NCI-H345 treated with DMSO at 0.1 percent for 48 hours (cell line): ENCODE results near the gene ZNF644.
"Not testable (repeated sequence)": the region's sequence is repeated elsewhere in the genome, so short reads cannot be mapped to it uniquely, and the experiment has no call there.

Source experiments
- DNase-seq: peaks from one replicate; lab custom pipeline; 2025; ENCODE audit not compliant: unreplicated experiment; lab: John Stamatoyannopoulos, UW

The ZNF644 gene

GRCh38 chr1:90928231-90928630 lies 93.6 kb downstream of the ZNF644 start:
- DNase-seq = not testable (repeated sequence)

DNA sequence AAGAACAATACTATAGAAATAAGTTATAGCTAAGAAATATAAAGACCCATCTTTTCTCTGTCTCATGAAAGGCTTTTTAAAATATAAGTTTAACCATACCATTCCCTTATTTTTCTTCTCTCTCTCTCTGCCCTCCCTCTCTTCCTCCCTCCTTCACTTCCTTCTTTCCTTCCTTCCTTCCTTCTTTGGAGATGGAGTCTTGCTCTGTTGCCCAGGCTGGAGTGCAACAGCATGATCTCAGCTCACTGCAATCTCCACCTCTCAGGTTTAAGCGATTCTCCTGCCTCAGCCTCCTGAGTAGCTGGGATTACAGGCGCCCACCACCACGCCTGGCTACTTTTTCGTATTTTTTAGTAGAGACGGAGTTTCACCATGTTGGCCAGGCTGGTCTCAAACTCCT lies 94.2 kb downstream of the ZNF644 start:
- not testable (repeated sequence) for DNase-seq

DNA sequence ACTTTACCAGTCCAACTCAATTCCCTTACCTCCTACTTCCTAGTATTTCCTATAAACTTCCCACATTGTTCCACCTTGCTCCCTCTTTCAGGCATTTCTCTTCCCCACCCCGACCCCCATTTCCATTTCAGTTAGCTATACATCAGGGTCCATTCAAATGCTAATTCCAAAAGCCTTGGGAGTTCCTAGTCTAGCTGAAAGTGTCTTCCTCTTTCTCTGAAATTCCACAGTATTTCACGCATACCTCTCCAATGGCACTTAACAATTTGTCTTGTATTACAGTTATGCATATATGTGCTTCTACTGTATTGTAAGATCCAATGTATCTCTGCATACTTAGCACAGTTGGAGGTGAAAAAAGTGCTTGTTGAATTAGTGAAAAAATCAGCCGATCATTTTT lies 94.9 kb downstream of the ZNF644 start:
- DNase-seq = no peak

- no peak for DNase-seq
These were observed 95.6 kb downstream of the ZNF644 start for GRCh38 chr1:90925928-90926869.

- DNase-seq = no peak
These were observed 96.9 kb downstream of the ZNF644 start for GRCh38 chr1:90924982-90925381.

GRCh38 chr1:90922996-90923395 lies 98.8 kb downstream of the ZNF644 start:
- DNase-seq = no peak

- no peak for DNase-seq
These were observed 99.6 kb downstream of the ZNF644 start for GRCh38 chr1:90922202-90922601.

DNA sequence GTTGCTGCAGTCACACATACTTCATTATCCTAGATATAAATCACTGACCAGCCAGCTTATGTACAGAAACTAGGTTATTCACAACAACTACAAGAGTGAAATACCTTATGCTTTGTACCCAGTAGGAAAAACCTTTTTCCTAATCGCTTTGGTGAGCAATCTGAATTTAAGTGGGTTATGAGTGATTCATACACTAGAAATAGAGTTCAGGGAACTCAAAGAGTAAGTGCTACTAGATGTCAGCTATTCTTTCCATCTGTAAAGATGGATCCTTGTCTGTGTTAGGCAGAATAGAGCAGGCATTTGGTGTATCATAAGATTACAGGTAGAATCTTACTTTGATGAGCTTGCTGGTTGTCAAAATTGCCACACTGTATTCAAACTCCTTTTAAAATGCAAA lies 101.9 kb downstream of the ZNF644 start:
- DNase-seq = no peak

GRCh38 chr1:90919190-90919719 lies 102.6 kb downstream of the ZNF644 start:
- no peak for DNase-seq

GRCh38 chr1:90911353-90911752 lies 110.5 kb downstream of the ZNF644 start:
- no peak for DNase-seq

DNA sequence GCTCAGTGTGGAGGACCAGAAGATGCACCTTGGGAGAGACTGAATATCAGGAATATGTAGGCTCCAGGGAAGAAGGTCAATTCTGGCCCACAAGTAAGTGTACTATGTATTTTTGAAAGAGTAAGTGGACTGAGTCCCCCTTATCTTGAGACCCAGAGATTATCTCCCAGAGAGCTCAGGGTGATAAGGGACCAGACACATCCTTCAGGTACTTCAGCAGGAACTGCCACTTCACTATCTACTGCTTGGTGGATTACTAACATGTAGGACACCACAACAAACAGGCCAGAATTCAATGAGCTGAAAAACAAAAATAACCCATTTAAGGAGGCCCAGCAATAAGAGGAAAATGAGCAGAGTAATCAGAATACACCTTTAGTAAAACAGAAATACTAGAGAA lies 119.2 kb downstream of the ZNF644 start:
- no peak for DNase-seq

GRCh38 chr1:90899263-90899662 lies 122.6 kb downstream of the ZNF644 start:
- DNase-seq = no peak

DNA sequence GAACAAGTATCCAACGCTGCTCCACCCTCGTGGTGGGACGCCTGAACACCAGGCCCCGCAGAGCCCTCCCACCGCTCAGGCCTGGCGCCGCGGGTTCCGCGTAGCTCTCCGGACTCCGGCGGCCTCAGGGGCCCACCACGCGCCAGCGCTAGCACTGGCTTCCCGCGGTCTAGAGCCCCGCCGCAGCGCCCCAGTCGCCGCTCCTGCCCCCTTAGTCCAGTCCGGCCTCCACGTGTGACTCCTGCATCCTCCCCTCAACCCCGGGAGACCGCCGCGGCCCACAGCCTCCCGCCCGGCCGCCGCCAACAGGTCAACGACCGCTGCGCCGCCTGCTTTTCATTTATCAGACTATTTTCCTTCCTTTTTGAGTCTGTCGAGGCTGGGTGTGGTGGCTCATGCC lies 128.2 kb downstream of the ZNF644 start:
- not testable (repeated sequence) for DNase-seq

DNA sequence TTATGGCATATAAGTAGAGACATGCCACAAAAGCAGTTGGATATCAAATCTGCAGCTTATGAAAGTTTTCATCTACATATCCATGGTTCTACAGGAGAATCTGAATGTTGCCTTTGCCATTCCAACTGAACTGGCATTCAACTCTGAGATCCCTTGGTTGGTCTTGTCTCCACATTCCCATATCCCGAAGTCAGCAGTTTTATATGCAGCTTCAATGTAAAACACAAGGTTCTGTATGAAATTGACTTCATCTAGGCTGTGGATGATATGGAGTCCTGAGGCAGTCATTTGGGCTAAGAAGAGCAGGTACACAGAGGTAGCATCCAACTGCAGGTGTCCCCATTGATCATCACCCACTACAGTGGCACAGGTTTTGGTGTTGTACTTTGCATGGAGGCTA lies 129.0 kb downstream of the ZNF644 start:
- DNase-seq = not testable (repeated sequence)

DNA sequence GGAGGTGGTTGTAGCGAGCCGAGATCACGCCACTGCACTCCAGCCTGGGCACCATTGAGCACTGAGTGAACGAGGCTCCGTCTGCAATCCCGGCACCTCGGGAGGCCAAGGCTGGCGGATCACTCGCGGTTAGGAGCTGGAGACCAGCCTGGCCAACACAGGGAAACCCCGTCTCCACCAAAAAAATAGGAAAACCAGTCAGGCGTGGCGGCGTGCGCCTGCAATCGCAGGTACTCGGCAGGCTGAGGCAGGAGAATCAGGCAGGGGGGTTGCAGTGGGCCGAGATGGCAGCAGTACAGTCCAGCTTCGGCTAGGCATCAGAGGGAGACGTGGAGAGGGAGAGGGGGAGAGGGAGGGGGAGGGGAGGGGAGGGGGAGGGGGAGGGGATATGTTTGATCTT lies 129.6 kb downstream of the ZNF644 start:
- DNase-seq = not testable (repeated sequence)

DNA sequence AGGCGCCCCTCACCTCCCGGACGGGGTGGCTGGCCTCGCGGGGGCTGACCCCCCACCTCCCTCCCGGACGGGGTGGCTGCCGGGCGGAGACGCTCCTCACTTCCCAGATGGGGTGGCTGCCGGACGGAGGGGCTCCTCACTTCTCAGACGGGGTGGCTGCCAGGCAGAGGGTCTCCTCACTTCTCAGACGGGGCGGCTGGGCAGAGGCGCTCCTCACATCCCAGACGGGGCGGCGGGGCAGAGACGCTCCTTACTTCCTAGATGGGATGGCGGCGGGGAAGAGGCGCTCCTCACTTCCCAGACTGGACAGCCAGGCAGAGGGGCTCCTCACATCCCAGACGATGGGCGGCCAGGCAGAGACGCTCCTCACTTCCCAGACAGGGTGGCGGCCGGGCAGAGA lies 130.1 kb downstream of the ZNF644 start:
- not testable (repeated sequence) for DNase-seq

- no peak for DNase-seq
These were observed 139.6 kb downstream of the ZNF644 start for GRCh38 chr1:90882221-90882620.

DNA sequence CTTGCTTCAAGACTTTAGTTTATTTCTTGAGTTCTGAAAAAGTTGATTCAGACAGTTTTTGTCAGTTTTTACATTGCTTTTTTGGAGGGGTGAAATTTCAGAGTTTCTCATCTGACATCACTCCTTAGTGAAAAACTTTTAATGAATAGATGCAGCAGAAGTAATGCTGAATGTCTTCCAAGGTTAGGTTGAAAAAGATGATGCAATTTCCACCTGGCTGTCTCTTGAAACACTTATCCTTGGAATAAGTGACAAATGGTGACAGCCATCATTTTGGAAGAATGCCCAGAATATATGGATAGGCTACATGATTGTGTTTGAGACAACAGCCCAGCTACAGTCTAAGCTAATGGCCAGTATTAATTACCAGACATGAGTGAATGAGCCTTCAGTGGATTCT lies 140.8 kb downstream of the ZNF644 start:
- no peak for DNase-seq

- DNase-seq = no peak
These were observed 142.6 kb downstream of the ZNF644 start for GRCh38 chr1:90879281-90879680.

DNA sequence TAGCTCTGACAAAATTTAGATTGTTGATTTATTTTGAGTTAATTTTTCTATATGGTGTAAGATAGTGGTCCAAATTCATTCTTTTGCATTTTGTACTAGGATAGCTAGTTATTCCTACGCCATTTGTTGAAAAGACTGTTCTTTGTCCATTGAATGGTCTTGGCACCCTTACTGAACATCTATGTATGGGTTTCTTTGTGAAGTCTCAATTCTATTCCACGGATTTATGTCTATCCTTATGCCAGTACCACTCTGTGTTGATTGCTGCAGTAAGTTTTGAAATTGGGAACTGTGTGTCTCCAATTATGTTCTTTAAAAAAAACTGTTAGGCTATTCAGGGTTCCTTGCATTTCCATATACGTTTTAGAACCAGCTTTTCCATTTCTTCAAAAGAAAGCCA lies 145.7 kb downstream of the ZNF644 start:
- no peak for DNase-seq
